Choroid plexus epithelial cell (primary cell): Measurements from ENCODE around the gene TRPV3.
"Not testable (repeated sequence)": the region's sequence is repeated elsewhere in the genome, so short reads cannot be mapped to it uniquely, and the experiment has no call there.

Experiments used
- DNase-seq: peaks from one replicate; pipeline ENCODE4 v3.0.0-alpha.2; 2010; ENCODE audit warnings: low read depth
- H3K4me3 ChIP-seq: 2 replicates; pipeline ENCODE4 v1.5.1; 2011; ENCODE audit warnings: low read depth, mild to moderate bottlenecking, control low read depth, low read length, moderate library complexity
- TF ChIP-seq, protein P1 (sequence below): conservative IDR thresholded peaks from 2 replicates; pipeline ENCODE4 v1.5.1; 2011; ENCODE audit warnings: low read depth, mild to moderate bottlenecking, control low read depth, inconsistent platforms, low read length, moderate library complexity

Gene TRPV3

DNA sequence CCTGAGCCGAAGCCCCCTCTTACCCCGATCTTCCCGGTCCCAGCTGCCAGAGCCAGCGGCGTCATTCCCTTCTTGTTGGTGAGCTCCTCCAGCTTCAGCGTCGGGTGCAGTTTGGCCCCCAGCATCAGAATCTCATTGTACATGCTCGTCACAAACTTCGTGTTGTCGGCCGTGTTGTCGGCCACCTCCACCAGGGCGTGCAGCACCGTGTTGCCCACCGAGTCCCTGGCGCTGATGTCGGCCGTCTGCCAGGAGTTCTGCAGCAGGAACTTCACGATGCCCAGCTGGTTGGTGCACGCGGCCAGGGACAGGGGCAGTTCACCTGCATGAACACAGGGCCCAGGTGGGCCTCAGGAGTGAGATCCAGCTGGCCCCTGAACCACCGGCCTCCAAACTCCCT, 32.2 kb upstream of the TRPV3 start:
- no peak for DNase-seq
- TF ChIP-seq, protein P1, sequence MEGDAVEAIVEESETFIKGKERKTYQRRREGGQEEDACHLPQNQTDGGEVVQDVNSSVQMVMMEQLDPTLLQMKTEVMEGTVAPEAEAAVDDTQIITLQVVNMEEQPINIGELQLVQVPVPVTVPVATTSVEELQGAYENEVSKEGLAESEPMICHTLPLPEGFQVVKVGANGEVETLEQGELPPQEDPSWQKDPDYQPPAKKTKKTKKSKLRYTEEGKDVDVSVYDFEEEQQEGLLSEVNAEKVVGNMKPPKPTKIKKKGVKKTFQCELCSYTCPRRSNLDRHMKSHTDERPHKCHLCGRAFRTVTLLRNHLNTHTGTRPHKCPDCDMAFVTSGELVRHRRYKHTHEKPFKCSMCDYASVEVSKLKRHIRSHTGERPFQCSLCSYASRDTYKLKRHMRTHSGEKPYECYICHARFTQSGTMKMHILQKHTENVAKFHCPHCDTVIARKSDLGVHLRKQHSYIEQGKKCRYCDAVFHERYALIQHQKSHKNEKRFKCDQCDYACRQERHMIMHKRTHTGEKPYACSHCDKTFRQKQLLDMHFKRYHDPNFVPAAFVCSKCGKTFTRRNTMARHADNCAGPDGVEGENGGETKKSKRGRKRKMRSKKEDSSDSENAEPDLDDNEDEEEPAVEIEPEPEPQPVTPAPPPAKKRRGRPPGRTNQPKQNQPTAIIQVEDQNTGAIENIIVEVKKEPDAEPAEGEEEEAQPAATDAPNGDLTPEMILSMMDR, result no peak
- no peak overlapping the region for H3K4me3 ChIP-seq

DNA sequence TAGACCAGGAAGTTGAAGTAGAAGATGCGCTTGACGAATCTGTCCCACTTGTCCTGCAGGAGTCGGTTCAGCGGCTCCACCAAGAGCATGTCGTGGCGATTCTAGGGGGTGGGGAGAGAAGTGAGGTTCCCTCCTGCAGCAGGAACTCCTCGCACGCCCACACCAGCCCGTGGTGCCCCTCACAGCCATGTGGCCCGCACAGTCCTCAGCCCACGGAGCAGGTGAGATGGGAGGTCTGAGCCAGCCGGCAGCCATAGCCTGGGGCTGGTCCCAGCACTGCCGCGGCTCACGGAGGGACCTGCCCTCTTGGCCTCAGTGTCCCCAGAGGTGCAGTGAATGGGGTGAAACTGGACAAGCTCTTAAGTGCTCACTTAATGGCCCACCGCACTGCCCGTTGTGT, 28.2 kb upstream of the TRPV3 start:
- H3K4me3 ChIP-seq, result no peak overlapping the region
- TF ChIP-seq, protein P1, result no peak
- DNase-seq, result no peak

DNA sequence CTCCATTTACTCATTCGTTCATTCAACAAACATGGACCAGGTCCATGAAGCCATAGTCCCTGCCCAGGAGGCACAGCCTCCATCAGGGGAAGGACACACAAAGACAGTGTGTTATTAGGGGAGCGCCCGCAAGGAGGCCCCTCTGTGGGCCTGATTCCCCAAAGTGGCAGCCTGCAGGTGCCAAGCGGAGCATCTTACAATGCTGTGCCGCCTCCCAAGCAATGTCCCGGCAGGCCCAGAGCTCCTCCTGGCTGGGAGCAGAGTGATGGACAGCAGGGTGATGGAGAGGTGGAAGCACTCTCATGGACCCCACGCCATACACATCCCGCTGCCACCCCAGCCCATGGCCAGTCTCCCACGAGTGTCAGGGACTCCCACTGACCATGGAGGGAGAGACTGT, 25.8 kb upstream of the TRPV3 start:
- no peak overlapping the region for H3K4me3 ChIP-seq

DNA sequence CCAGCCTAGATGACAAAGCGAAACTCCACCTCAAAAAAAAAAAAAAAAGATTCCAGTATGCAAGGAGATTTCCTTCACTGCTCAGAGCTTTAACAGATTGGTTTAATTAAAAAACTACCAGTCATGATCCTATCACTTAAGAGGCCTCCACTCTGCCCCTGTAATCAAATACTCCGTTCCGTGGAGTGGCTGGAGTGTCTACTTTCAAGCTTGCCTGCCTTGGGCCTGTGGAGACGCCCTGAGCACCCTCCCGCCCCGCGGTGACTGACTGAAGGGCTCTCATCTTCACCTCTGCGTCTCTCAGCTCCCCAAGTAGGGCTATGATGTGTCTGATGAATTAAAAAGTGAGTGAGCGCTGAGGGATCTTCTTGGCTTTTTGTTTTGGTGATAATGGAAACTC, 25.3 kb upstream of the TRPV3 start:
- no peak for DNase-seq
- TF ChIP-seq, protein P1, result no peak
- H3K4me3 ChIP-seq, result no peak overlapping the region

More for the DNA sequence above, 25.8 kb upstream of the TRPV3 start:
- DNase-seq, result no peak
- TF ChIP-seq, protein P1, result no peak

DNA sequence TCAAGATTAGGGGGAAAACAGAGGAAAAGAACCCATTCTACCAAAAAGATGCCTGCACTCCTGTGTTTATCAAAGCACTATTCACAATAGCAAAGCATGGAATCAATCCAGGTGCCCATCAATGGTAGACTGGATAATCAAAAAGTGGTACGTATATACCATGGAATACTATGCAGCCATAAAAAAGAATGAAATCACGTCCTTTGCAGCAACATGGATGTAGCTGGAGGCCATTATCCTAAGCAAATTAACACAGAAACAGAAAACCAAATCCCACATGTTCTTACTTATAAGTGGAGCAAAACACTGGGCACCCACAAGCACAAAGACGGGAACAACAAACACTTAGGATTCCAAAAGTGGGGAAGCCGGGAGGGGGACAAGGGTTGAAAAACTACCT, 21.1 kb upstream of the TRPV3 start:
- not testable (repeated sequence) for H3K4me3 ChIP-seq, DNase-seq

DNA sequence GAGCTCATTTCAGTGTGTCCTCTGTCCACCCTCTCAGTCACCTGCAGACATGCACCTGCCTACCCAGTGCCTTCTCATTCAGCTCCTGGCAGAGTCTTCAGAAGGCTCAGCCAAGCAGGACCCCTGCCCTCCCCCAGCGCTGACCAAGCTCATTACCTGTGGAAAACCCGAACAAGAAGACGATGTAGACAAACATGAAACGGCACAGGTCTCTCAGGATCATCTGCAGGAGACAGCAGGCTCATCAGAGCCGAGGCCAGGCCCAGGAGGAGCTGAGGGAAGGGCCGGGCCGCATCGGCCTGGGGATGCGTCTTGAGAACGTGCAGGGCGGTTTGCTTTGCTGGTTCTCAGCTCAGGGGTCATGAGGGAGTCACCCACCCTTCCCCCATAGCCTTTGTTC, 19.4 kb upstream of the TRPV3 start:
- H3K4me3 ChIP-seq, result no peak overlapping the region
- DNase-seq, result no peak
- TF ChIP-seq, protein P1, result no peak

DNA sequence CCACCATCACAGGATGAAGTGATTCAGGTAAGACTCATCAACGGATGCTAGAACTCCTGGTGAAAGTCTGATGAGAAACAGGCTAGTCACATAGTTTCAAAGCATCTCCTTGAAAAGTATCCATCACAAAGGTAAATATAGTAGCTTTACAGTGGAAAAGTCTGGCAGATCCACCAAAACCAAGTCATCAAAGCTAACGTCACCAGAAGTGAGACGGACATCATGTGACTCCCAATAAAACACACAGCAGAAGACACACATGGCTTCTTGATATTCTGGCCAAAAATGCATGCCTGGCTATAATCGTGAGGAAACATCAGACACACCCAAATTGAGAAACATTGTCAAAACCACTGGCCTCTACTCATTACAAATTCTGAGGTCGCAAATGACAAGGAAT, 17.9 kb upstream of the TRPV3 start:
- DNase-seq, result peak; percentile 21
- TF ChIP-seq, protein P1, result no peak
- no peak overlapping the region for H3K4me3 ChIP-seq

DNA sequence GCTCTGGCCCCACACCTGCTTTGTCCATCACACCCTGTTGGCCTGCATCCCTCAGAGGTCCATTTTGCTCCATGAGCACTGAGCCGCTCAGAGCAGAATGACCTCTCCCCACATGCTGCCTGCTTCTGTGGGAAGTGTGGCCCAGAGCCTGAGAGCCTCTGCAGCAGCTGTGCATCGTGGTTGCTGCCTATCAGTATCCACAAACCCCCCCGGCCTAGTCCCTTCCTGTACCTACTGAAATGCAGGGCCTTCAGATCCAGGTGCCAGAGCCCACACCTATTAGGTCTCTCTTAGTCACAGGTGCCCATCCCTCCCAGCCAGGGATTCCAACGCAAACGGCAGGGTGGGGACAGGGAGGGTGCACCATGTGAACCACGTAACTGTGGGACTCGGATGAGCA, 16.6 kb upstream of the TRPV3 start:
- DNase-seq, result no peak
- TF ChIP-seq, protein P1, result no peak
- no peak overlapping the region for H3K4me3 ChIP-seq
